H1 (cell line): ENCODE results near the gene C6orf52. TPM values are rescaled to one million over a fixed set of nuclear protein-coding genes. Genes with fewer than 3 reads are reported as not detected.

Source experiments
- CTCF ChIA-PET: fragments of 300-600 bp; sonication (Branson Sonifier 250); formaldehyde crosslinking; loops from one replicate; lab custom pipeline; 2021; ENCODE audit not compliant: partially characterized antibody; lab: Charles Lee
- POLR2A ChIA-PET: fragments of 300-600 bp; sonication (Branson Sonifier 250); formaldehyde crosslinking; loops from one replicate; lab custom pipeline; 2021; ENCODE audit warnings: inconsistent platforms; ENCODE audit not compliant: partially characterized antibody; lab: Charles Lee
- DNase-seq, 2 experiments: peaks; one replicate each; pipeline versions ENCODE4 v3.0.0 to v3.0.0-alpha.2; 2010 to 2022; ENCODE audit warnings: low spot score in 2 of 2, low read depth in 1 of 2, mixed read lengths in 1 of 2
- FAIRE-seq: peaks from 2 replicates; lab custom pipeline; 2011; peaks lifted over from hg19 to GRCh38; lab: Jason Lieb, UNC
- H2AFZ ChIP-seq: 2 replicates; pipeline ENCODE4 v1.8.1; 2012; ENCODE audit warnings: low read length, inconsistent platforms
- H2AK5ac ChIP-seq: 2 replicates; pipeline ENCODE4 v1.6.1; 2013; ENCODE audit warnings: low read depth, low read length
- H2BK120ac ChIP-seq: replicated peaks from 2 replicates; pipeline ENCODE3; 2013; ENCODE audit warnings: low read depth, low read length, inconsistent platforms
- H2BK12ac ChIP-seq: 2 replicates; pipeline ENCODE4 v1.6.1; 2013; ENCODE audit warnings: low read depth, low read length
- H2BK15ac ChIP-seq: 2 replicates; pipeline ENCODE4 v1.6.1; 2013; ENCODE audit warnings: low read length
- H2BK20ac ChIP-seq: 2 replicates; pipeline ENCODE4 v1.6.1; 2013; ENCODE audit warnings: low read length
- H2BK5ac ChIP-seq: 2 replicates; pipeline ENCODE4 v1.6.1; 2013; ENCODE audit warnings: low read depth, low read length
- H3K14ac ChIP-seq: 2 replicates; pipeline ENCODE4 v1.6.1; 2013; ENCODE audit warnings: inconsistent platforms; ENCODE audit not compliant: insufficient read length
- H3K18ac ChIP-seq: 2 replicates; pipeline ENCODE4 v1.6.1; 2013; ENCODE audit warnings: low read length; ENCODE audit errors: extremely low read depth
- H3K23ac ChIP-seq: 2 replicates; pipeline ENCODE4 v1.6.1; 2013; ENCODE audit warnings: inconsistent platforms; ENCODE audit not compliant: insufficient read length
- H3K23me2 ChIP-seq: 2 replicates; pipeline ENCODE4 v1.6.1; 2013; ENCODE audit warnings: low read depth, low read length
- H3K27ac ChIP-seq: 2 replicates; pipeline ENCODE4 v1.6.1; 2011; ENCODE audit warnings: low read depth, low read length, inconsistent platforms
- H3K27me3 ChIP-seq, 4 experiments: replicated peaks in 1 of 4; 1 replicate in 1 of 4; 2 replicates in 3 of 4; pipeline versions ENCODE4 v1.6.1 to v1.8.1; 2011 to 2013; ENCODE audit warnings: low read length in 3 of 4, mild to moderate bottlenecking in 3 of 4, inconsistent platforms in 2 of 4, mixed read lengths in 2 of 4, moderate library complexity in 1 of 4; ENCODE audit not compliant: control insufficient read depth in 3 of 4, insufficient read depth in 3 of 4; ENCODE audit errors: extremely low read depth in 1 of 4
- H3K36me3 ChIP-seq, 4 experiments: 2 replicates each; pipeline versions ENCODE4 v1.6.1 to v1.8.1; 2011 to 2013; ENCODE audit warnings: mild to moderate bottlenecking in 4 of 4, low read length in 3 of 4, moderate library complexity in 2 of 4, control low read depth in 1 of 4, inconsistent platforms in 1 of 4; ENCODE audit not compliant: insufficient read depth in 4 of 4, control insufficient read depth in 2 of 4
- H3K4ac ChIP-seq: replicated peaks from 2 replicates; pipeline ENCODE3; 2013; ENCODE audit warnings: low read length, low read depth, mixed read lengths, inconsistent platforms; ENCODE audit not compliant: insufficient read length
- H3K4me1 ChIP-seq, 4 experiments: replicated peaks in 1 of 4; 1 replicate in 1 of 4; 2 replicates in 3 of 4; pipeline versions ENCODE4 v1.6.1 to v1.8.1; 2011 to 2013; ENCODE audit warnings: low read length in 3 of 4, inconsistent platforms in 2 of 4, mixed read lengths in 1 of 4; ENCODE audit not compliant: insufficient read depth in 4 of 4, control insufficient read depth in 3 of 4
- H3K4me2 ChIP-seq, 2 experiments: 2 replicates each; pipeline versions ENCODE4 v1.6.1 to v1.8.1; 2011 to 2013; ENCODE audit warnings: low read depth in 2 of 2, low read length in 2 of 2, control low read depth in 1 of 2, inconsistent platforms in 1 of 2, mild to moderate bottlenecking in 1 of 2; ENCODE audit not compliant: insufficient read depth in 1 of 2
- H3K4me3 ChIP-seq, 4 experiments: fragments of 200-600, 300-600 bp in 1 of 4; sonication (generic), shearing (Covaris generic), sonication (Bioruptor Twin) in 1 of 4; 2 replicates each; pipeline versions ENCODE4 v1.5.1 to v1.8.1; 2011 to 2016; ENCODE audit warnings: low read length in 4 of 4, low read depth in 3 of 4, control low read depth in 2 of 4, inconsistent platforms in 2 of 4, mild to moderate bottlenecking in 2 of 4, mixed read lengths in 1 of 4, moderate library complexity in 1 of 4; ENCODE audit not compliant: insufficient read depth in 2 of 4; ENCODE audit errors: extremely low read depth in 1 of 4
- H3K56ac ChIP-seq: replicated peaks from 2 replicates; pipeline ENCODE3; 2013; ENCODE audit warnings: low read depth, mild to moderate bottlenecking, mixed read lengths, low read length, inconsistent platforms; ENCODE audit not compliant: insufficient read length
- H3K79me1 ChIP-seq: 2 replicates; pipeline ENCODE4 v1.6.1; 2013; ENCODE audit warnings: low read depth, low read length, control low read depth
- H3K79me2 ChIP-seq, 2 experiments: 2 replicates each; pipeline versions ENCODE4 v1.6.1 to v1.8.1; 2012 to 2013; ENCODE audit warnings: low read length in 2 of 2, mild to moderate bottlenecking in 2 of 2, inconsistent platforms in 1 of 2; ENCODE audit not compliant: insufficient read depth in 2 of 2, control insufficient read depth in 1 of 2
- H3K9ac ChIP-seq, 4 experiments: replicated peaks in 1 of 4; 1 replicate in 1 of 4; 2 replicates in 3 of 4; pipeline versions ENCODE4 v1.6.1 to v1.8.1; 2011 to 2013; ENCODE audit warnings: low read depth in 3 of 4, low read length in 3 of 4, control low read depth in 2 of 4, mild to moderate bottlenecking in 2 of 4, moderate library complexity in 2 of 4, inconsistent platforms in 1 of 4; ENCODE audit errors: extremely low read depth in 1 of 4
- H3K9me3 ChIP-seq, 2 experiments: 2 replicates each; pipeline versions ENCODE4 v1.6.1 to v1.8.1; 2012 to 2013; ENCODE audit warnings: mild to moderate bottlenecking in 2 of 2, moderate library complexity in 2 of 2, control low read depth in 1 of 2, inconsistent platforms in 1 of 2, low read depth in 1 of 2, low read length in 1 of 2, mixed read lengths in 1 of 2; ENCODE audit not compliant: insufficient read depth in 2 of 2
- H4K20me1 ChIP-seq, 2 experiments: replicated peaks in 1 of 2; 2 replicates each; pipeline versions ENCODE3 to v1.8.1; 2011 to 2013; ENCODE audit warnings: inconsistent platforms in 2 of 2, low read length in 2 of 2, mild to moderate bottlenecking in 1 of 2; ENCODE audit not compliant: insufficient read depth in 2 of 2, control insufficient read depth in 1 of 2
- H4K5ac ChIP-seq: 2 replicates; pipeline ENCODE4 v1.6.1; 2013; ENCODE audit warnings: low read length, low read depth, mixed read lengths, inconsistent platforms; ENCODE audit not compliant: insufficient read length
- H4K8ac ChIP-seq: 2 replicates; pipeline ENCODE4 v1.8.0; 2013; ENCODE audit warnings: mild to moderate bottlenecking, moderate library complexity, low read length, inconsistent platforms; ENCODE audit not compliant: insufficient read depth; ENCODE audit errors: extremely low read depth
- H4K91ac ChIP-seq: replicated peaks from 2 replicates; pipeline ENCODE3; 2013; ENCODE audit warnings: low read length, mixed read lengths, inconsistent platforms; ENCODE audit not compliant: insufficient read length
- ASH2L ChIP-seq: fragments of 200-600, 300-600 bp; sonication (generic); IDR thresholded peaks from one replicate; pipeline ENCODE4 v1.7.1; 2017; ENCODE audit warnings: low read length
- CBX5 ChIP-seq: fragments of 300-800, 300-1000 bp; sonication (generic); IDR thresholded peaks from 2 replicates; pipeline ENCODE4 v1.7.1; 2016; ENCODE audit warnings: antibody characterized with exemption, low read length, low read depth
- CTBP2 ChIP-seq: IDR thresholded peaks from 2 replicates; pipeline ENCODE4 v1.7.0; 2011; ENCODE audit warnings: borderline replicate concordance, mild to moderate bottlenecking, moderate library complexity, mixed read lengths, low read length; ENCODE audit not compliant: insufficient read depth, insufficient read length
- EGR1 ChIP-seq: IDR thresholded peaks from 2 replicates; pipeline ENCODE4 v1.6.1; 2011; ENCODE audit warnings: low read depth, low read length, borderline replicate concordance
- KDM5A ChIP-seq: fragments of 200-600 bp; IDR thresholded peaks from 2 replicates; pipeline ENCODE4 v1.7.1; 2012; ENCODE audit warnings: mild to moderate bottlenecking, low read length, inconsistent platforms, mixed read lengths
- NANOG ChIP-seq: IDR thresholded peaks from 2 replicates; pipeline ENCODE4 v1.6.1; 2011; ENCODE audit warnings: low read length, low read depth, mild to moderate bottlenecking, inconsistent platforms; ENCODE audit not compliant: insufficient read depth, poor library complexity, severe bottlenecking
- POLR2A ChIP-seq, 2 experiments: IDR thresholded peaks; 1 replicate in 1 of 2; 2 replicates in 1 of 2; pipeline ENCODE4 v1.6.1; 2011; ENCODE audit warnings: low read depth in 2 of 2, low read length in 2 of 2, mild to moderate bottlenecking in 2 of 2; ENCODE audit errors: control extremely low read depth in 1 of 2
- RXRA ChIP-seq: IDR thresholded peaks from 2 replicates; pipeline ENCODE4 v1.6.1; 2011; ENCODE audit warnings: low read depth, mild to moderate bottlenecking, low read length, moderate library complexity; ENCODE audit not compliant: insufficient read depth
- SRF ChIP-seq: IDR thresholded peaks from 2 replicates; pipeline ENCODE4 v1.6.1; 2011; ENCODE audit warnings: mild to moderate bottlenecking, low read depth, low read length, moderate library complexity
- TAF7 ChIP-seq: optimal IDR thresholded peaks from 2 replicates; pipeline ENCODE3; 2011; ENCODE audit warnings: low read depth, mild to moderate bottlenecking, inconsistent platforms, low read length, moderate library complexity, borderline replicate concordance
- WGBS, 2 experiments: shearing (Covaris generic) in 1 of 2; methylation state at CpG; one replicate each; pipeline versions ENCODE4 v1.1.6 to v1.1.7; 2013 to 2015; ENCODE audit warnings: low lambda C conversion rate in 2 of 2, mixed read lengths in 2 of 2, inconsistent platforms in 1 of 2, low coverage in 1 of 2, missing lambda C conversion rate in 1 of 2; ENCODE audit not compliant: insufficient replicate concordance in 2 of 2, insufficient coverage in 1 of 2, insufficient read length in 1 of 2; ENCODE audit errors: extremely low coverage in 1 of 2, missing lambda C conversion rate in 1 of 2; 5-methylcytosine and 5-hydroxymethylcytosine counted together
- polyA plus RNA-seq, 7 experiments: library from polyadenylated mRNA; depleted of rRNA in 3 of 7; stranded (reverse) in 5 of 7; unstranded in 2 of 7; fragments of >200 nt in 5 of 7; fragments of 200-250 nt in 2 of 7; gene quantifications; 1 replicate in 5 of 7; 2 replicates in 1 of 7; 4 replicates in 1 of 7; pipeline versions ENCODE4 v1.2.1 to v1.2.3, GENCODE V29; 2011 to 2013; ENCODE audit warnings: missing spikeins in 2 of 7, mixed read lengths in 2 of 7
- total RNA-seq: library from RNA; stranded (reverse); fragmentation: NEBNext Ultra II Directional; extraction: Animal tissue kit (Norgen Biotek cat#: 25700); gene quantifications from 2 replicates; pipeline ENCODE4 v1.2.1, GENCODE V29; 2021
- TF ChIP-seq, protein P1 (sequence below): IDR thresholded peaks from 2 replicates; pipeline ENCODE4 v1.6.1; 2011; ENCODE audit warnings: low read length, improper control_type of control experiment

The C6orf52 gene
- total and polyA plus RNA-seq, 2 of the 8 experiments (the other 6 are each of a cell fraction or from before 2014, with no cell fraction given): 1.5 to 3.1 TPM

DNA sequence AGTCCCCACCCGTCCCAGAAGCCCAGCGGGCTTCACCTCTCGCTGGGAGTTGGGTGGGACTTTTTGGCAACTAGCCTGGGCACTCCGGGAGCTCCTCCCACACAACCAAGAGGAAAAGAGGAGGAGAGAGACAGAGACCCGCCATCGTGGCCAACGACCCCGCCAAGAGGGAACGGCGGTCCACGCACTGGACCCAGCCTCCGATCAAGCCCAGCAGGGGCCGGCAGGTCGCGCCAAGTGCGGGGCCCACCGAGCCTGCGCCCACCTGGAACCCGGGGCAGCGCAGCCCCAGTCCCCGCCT, 25.5 kb upstream of the C6orf52 start:
- no peak overlapping the region for H2BK15ac ChIP-seq
- no peak overlapping the region for H3K4me2 ChIP-seq
- no peaks in the 10 kb centered on the region for H3K27me3 ChIP-seq
- H3K23me2 ChIP-seq: peaks cover 4% of the 10 kb centered on the region; the same call in 1 of the 2 replicates
- no peak overlapping the region for H2BK12ac ChIP-seq
- ChIA-PET CTCF (interaction anchor here (0.7 to 1.3 kb wide), 4 partner anchors 11 to 250 kb away, joined by 3 read pairs; no protein-coding TSS in a partner anchor), POLR2A (interaction anchor here (1.2 to 6.9 kb wide), 4 partner anchors 9 to 27 kb away, joined by 3 to 39 read pairs (median 16); partner anchors contain the start of genes C6orf52, PAK1IP1 and TMEM14B)
- H3K56ac ChIP-seq: no peak overlapping the region
- no peak overlapping the region for H3K27ac ChIP-seq
- H3K36me3 ChIP-seq: peaks cover 0 to 3% (median 0%) of the 10 kb centered on the region in 4 experiments; a peak in 2 of 8 replicates
- 0 out of 2 replicates have a peak overlapping the region, but pooled peaks have one; percentile 60 for H2BK5ac ChIP-seq
- no peak overlapping the region for H3K9ac ChIP-seq
- 0 out of 2 replicates have a peak, but pooled peaks cover 6% of the 10 kb centered on the region for H3K79me1 ChIP-seq
- DNase-seq: no peak
- no peak overlapping the region for H4K91ac ChIP-seq
- no peak overlapping the region for H3K4ac ChIP-seq
- H2AFZ ChIP-seq: no peak overlapping the region
- no peaks in the 10 kb centered on the region for H4K20me1 ChIP-seq
- no peak overlapping the region for H2AK5ac ChIP-seq
- no peak overlapping the region for H3K23ac ChIP-seq
- 98% methylated on average over 9 of the region's 21 CpGs; no CpG with 5 or more reads in 1 of the 2 experiments for WGBS, 2 experiments
- no peak overlapping the region for H3K4me3 ChIP-seq
- H3K9me3 ChIP-seq: peaks cover 0 to 9% of the 10 kb centered on the region in 2 experiments; a peak in 3 of 4 replicates
- H3K4me1 ChIP-seq: peaks cover 0 to 12% (median 4%) of the 10 kb centered on the region in 4 experiments; a peak in 3 of 7 replicates
- no peak overlapping the region for H2BK120ac ChIP-seq
- no peak overlapping the region for H4K5ac ChIP-seq
- H4K8ac ChIP-seq: no peak overlapping the region
- peaks cover 6 to 13% of the 10 kb centered on the region in 2 experiments; a peak in 3 of 4 replicates for H3K79me2 ChIP-seq
- H2BK20ac ChIP-seq: no peak overlapping the region
- FAIRE-seq: no peak
- H3K18ac ChIP-seq: peak overlapping the region; percentile 7; the same call in 1 of the 2 replicates
- H3K14ac ChIP-seq: no peak overlapping the region
- TF ChIP-seq, protein P1, sequence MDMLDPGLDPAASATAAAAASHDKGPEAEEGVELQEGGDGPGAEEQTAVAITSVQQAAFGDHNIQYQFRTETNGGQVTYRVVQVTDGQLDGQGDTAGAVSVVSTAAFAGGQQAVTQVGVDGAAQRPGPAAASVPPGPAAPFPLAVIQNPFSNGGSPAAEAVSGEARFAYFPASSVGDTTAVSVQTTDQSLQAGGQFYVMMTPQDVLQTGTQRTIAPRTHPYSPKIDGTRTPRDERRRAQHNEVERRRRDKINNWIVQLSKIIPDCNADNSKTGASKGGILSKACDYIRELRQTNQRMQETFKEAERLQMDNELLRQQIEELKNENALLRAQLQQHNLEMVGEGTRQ: no peak
- TF ChIP-seq ASH2L: no peak
- TF ChIP-seq EGR1: no peak
- TF ChIP-seq TAF7: no peak
- TF ChIP-seq CBX5: no peak
- TF ChIP-seq CTBP2: no peak
- no peak for TF ChIP-seq NANOG
- no peak for TF ChIP-seq POLR2A (IDR thresholded peaks at IDR 0.05; ENCODE audit: control extremely low read depth in 1 of 2, low read depth in 2 of 2, low read length in 2 of 2)
- TF ChIP-seq RXRA: no peak
- TF ChIP-seq SRF: no peak
- no peak for TF ChIP-seq KDM5A
